ENCODE data around the gene DGKI. TPM values are rescaled to one million over a fixed set of nuclear protein-coding genes. Genes with fewer than 3 reads are reported as not detected.

DGKI gene
- total and polyA plus RNA-seq, 2 donors (not counting 1 experiment from before 2014, with no cell fraction given) = not detected

- intact Hi-C loops (cut with micrococcal nuclease) = no loop called here
These were observed 237.3 kb downstream of the DGKI start for GRCh38 chr7:137609500-137609899.

GRCh38 chr7:137606061-137606674 is 240.6 kb downstream of the DGKI start:
- ATAC-seq (ENCODE audit: low read depth) (no peak), DNase-seq (peak; percentile 18)
- Histone ChIP-seq H4K20me1 (ENCODE audit: control insufficient read depth, insufficient read depth, low read length, poor library complexity, severe bottlenecking) (no peaks in the 10 kb centered on the region), H2AFZ (ENCODE audit: insufficient read depth, low read depth, low read length, poor library complexity, severe bottlenecking) (no peak overlapping the region), H3K4me3 (ENCODE audit: control extremely low read depth in 1 of 5, extremely low read depth in 1 of 5, insufficient read depth in 1 of 5, low read depth in 2 of 5, low read length in 4 of 5) (no peak overlapping the region), H3K9ac (ENCODE audit: low read length) (no peak overlapping the region), H3K4me2 (replicated peaks; ENCODE audit: low read depth, low read length, poor library complexity, severe bottlenecking) (no peak overlapping the region), H3K4me1 (ENCODE audit: control insufficient read depth in 2 of 2, insufficient read depth in 2 of 2, low read length in 2 of 2) (no peaks in the 10 kb centered on the region), H3K27me3 (replicated peaks in 1 of 4; ENCODE audit: control extremely low read depth in 1 of 4, control insufficient read depth in 3 of 4, insufficient read depth in 4 of 4, low read length in 3 of 4) (peaks cover 0 to 2% (median 0%) of the 10 kb centered on the region in 4 experiments), H3K9me3 (ENCODE audit: control extremely low read depth in 1 of 3, control insufficient read depth in 2 of 3, insufficient read depth in 1 of 3, low read length in 2 of 3) (no peaks in the 10 kb centered on the region), H3K79me2 (ENCODE audit: control insufficient read depth, insufficient read depth, low read length) (no peaks in the 10 kb centered on the region), H3K27ac (ENCODE audit: low read length in 2 of 2) (no peak overlapping the region), H3K36me3 (replicated peaks in 1 of 2; ENCODE audit: control extremely low read depth in 1 of 2, control insufficient read depth in 1 of 2, extremely low read depth in 1 of 2, insufficient read depth in 2 of 2, low read length in 1 of 2) (no peaks in the 10 kb centered on the region)
- Mint-ChIP-seq H3K27me3 (peaks cover 3% of the 10 kb centered on the region), H3K4me3 (no peak overlapping the region), H3K9me3 (ENCODE audit: insufficient read depth) (no peaks in the 10 kb centered on the region), H3K27ac (no peak overlapping the region), H3K4me1 (no peaks in the 10 kb centered on the region)
- ChIA-PET CTCF (interaction anchor here (0.6 to 1.8 kb wide), 10 partner anchors 9 to 1133 kb away, joined by 3 to 7 read pairs (median 4); no protein-coding TSS in a partner anchor), POLR2A (no interaction called here)
- intact Hi-C loops (cut with micrococcal nuclease) = no loop called here
- WGBS (ENCODE audit: insufficient coverage) = 80% methylated on average over 4 of the region's 5 CpGs
- TF ChIP-seq EZH2 (IDR thresholded peaks at IDR 0.05; ENCODE audit: borderline replicate concordance, insufficient read depth, low read depth, low read length, poor library complexity, severe bottlenecking) = no peak
- TF ChIP-seq, protein P1, sequence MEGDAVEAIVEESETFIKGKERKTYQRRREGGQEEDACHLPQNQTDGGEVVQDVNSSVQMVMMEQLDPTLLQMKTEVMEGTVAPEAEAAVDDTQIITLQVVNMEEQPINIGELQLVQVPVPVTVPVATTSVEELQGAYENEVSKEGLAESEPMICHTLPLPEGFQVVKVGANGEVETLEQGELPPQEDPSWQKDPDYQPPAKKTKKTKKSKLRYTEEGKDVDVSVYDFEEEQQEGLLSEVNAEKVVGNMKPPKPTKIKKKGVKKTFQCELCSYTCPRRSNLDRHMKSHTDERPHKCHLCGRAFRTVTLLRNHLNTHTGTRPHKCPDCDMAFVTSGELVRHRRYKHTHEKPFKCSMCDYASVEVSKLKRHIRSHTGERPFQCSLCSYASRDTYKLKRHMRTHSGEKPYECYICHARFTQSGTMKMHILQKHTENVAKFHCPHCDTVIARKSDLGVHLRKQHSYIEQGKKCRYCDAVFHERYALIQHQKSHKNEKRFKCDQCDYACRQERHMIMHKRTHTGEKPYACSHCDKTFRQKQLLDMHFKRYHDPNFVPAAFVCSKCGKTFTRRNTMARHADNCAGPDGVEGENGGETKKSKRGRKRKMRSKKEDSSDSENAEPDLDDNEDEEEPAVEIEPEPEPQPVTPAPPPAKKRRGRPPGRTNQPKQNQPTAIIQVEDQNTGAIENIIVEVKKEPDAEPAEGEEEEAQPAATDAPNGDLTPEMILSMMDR (IDR thresholded peaks at IDR 0.05) = peak; percentile 71

More at GRCh38 chr7:137609500-137609899, 237.3 kb downstream of the DGKI start:
- H3K9me3 Mint-ChIP-seq (ENCODE audit: insufficient read depth) = no peaks in the 10 kb centered on the region
- Histone ChIP-seq H3K36me3 (replicated peaks in 1 of 2; ENCODE audit: control extremely low read depth in 1 of 2, control insufficient read depth in 1 of 2, extremely low read depth in 1 of 2, insufficient read depth in 2 of 2, low read length in 1 of 2) (no peaks in the 10 kb centered on the region), H2AFZ (ENCODE audit: insufficient read depth, low read depth, low read length, poor library complexity, severe bottlenecking) (no peak overlapping the region), H3K4me1 (ENCODE audit: control insufficient read depth in 2 of 2, insufficient read depth in 2 of 2, low read length in 2 of 2) (no peaks in the 10 kb centered on the region), H3K9ac (ENCODE audit: low read length) (no peak overlapping the region), H3K9me3 (ENCODE audit: control extremely low read depth in 1 of 3, control insufficient read depth in 2 of 3, insufficient read depth in 1 of 3, low read length in 2 of 3) (no peaks in the 10 kb centered on the region), H3K4me3 (ENCODE audit: control extremely low read depth in 1 of 5, extremely low read depth in 1 of 5, insufficient read depth in 1 of 5, low read depth in 2 of 5, low read length in 4 of 5) (no peak overlapping the region), H4K20me1 (ENCODE audit: control insufficient read depth, insufficient read depth, low read length, poor library complexity, severe bottlenecking) (no peaks in the 10 kb centered on the region), H3K27me3 (replicated peaks in 1 of 4; ENCODE audit: control extremely low read depth in 1 of 4, control insufficient read depth in 3 of 4, insufficient read depth in 4 of 4, low read length in 3 of 4) (no peaks in the 10 kb centered on the region), H3K4me2 (replicated peaks; ENCODE audit: low read depth, low read length, poor library complexity, severe bottlenecking) (no peak overlapping the region), H3K27ac (ENCODE audit: low read length in 2 of 2) (no peak overlapping the region), H3K79me2 (ENCODE audit: control insufficient read depth, insufficient read depth, low read length) (no peaks in the 10 kb centered on the region)
- POLR2A ChIA-PET = no interaction called here
- CTCF ChIA-PET = interaction anchor here (0.9 to 1.0 kb wide), 2 partner anchors 17 to 398 kb away, joined by 3 read pairs; no protein-coding TSS in a partner anchor
- WGBS (ENCODE audit: insufficient coverage) = 96% methylated on average over 5 of the region's 6 CpGs
- ATAC-seq (ENCODE audit: low read depth) (no peak), DNase-seq (no peak)
- H3K27me3 Mint-ChIP-seq = peaks cover 8% of the 10 kb centered on the region
- H3K4me1 Mint-ChIP-seq = no peaks in the 10 kb centered on the region
- no peak overlapping the region for H3K27ac Mint-ChIP-seq
- TF ChIP-seq, protein P1 (IDR thresholded peaks at IDR 0.05) = no peak
- no peak for TF ChIP-seq EZH2 (IDR thresholded peaks at IDR 0.05; ENCODE audit: borderline replicate concordance, insufficient read depth, low read depth, low read length, poor library complexity, severe bottlenecking)
- H3K4me3 Mint-ChIP-seq = no peak overlapping the region

Data from B cell (primary cell).